HG03342 (cell line): ENCODE measurements around the gene SPATA20.

ENCODE experiments used
- ATAC-seq: cut with Tn5 transposase; IDR thresholded peaks from one replicate; pipeline ENCODE4 v1.9.1; 2021; ENCODE audit warnings: mild to moderate bottlenecking, moderate library complexity; ENCODE audit not compliant: unreplicated experiment

SPATA20 gene

GRCh38 chr17:50547035-50547735 is at the start of gene SPATA20:
TSS of gene SPATA20 (plus strand) at chr17:50547174. CDS start at chr17:50547209, 35 bp downstream.
- peak; percentile 64 for ATAC-seq

DNA sequence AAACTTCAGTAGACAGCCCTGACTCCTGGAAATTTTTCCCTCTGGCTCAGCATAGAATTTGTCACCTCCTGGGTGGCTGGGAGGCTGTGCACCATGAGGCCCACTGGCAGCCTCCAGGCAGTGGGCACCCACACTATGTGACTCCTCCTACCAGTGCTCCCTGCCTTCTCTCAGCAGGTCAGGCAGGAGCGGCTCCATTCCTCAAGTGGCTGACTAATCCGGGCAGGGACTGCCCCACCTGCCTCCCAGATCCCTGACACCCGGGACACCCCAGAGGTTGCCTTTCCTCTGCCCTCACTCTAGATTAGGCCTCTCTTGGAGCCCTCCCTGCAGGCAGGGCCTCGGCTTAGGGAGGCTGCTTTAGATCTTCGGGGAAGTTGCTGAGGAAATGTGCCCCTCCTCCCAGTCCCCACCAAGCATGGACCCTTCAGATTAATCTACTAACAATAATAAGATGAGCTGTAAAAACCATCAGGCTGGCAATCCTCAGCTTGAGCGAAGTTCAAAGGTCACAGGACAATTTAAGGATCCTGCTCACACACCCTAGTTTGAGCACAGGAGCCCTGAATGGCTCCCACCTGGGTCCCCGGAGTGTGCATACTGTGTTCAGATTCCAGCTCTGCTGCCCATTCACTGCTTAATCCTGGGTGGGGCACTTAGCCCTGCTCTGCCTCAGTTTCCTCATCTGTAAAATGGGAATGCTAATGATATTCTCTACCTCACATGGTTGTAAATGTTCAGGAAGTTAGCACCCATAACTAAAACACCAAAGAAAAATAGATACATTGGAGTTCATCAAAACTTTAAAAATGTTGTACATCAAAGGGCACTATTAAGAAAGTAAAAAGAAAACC is 48.7 kb upstream of the SPATA20 start:
- ATAC-seq: no peak

DNA sequence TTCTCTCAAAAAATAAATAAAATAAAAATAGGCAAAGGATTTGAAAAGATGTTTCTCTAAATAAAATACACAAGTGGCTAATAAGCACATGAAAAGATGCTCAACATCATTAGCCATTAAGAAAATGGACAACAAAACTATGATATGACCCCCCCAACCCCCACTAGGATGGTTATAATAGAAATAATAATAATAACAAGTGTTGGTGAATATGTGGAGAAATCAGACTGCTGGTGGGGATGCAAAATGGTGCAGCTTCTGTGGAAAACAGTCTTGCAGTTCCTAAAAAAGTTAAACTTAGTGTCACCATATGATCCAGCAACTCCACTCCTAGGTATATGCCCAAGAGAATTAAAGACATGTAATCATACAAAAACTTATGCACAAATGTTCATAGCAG is 47.7 kb upstream of the SPATA20 start:
- no peak for ATAC-seq

DNA sequence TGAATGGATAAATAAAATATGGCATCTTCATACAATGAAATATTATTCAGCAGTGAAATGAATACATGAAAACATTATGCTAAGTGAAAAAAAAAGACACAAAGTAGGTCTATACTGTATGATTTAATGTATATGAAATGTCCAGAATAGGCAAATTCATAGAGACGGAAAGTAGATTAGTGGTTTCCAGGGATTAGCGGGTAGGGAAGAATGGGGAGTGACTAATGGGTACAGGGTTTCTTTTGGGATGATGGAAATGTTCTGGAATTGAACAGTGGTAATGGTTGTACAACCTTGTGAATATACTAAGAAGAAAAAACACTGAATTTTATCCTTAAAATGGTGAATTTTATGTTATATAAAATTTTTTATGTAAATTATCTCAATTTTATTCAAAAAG is 47.3 kb upstream of the SPATA20 start:
- no peak for ATAC-seq

GRCh38 chr17:50501054-50501453 is 45.9 kb upstream of the SPATA20 start:
- ATAC-seq: no peak

DNA sequence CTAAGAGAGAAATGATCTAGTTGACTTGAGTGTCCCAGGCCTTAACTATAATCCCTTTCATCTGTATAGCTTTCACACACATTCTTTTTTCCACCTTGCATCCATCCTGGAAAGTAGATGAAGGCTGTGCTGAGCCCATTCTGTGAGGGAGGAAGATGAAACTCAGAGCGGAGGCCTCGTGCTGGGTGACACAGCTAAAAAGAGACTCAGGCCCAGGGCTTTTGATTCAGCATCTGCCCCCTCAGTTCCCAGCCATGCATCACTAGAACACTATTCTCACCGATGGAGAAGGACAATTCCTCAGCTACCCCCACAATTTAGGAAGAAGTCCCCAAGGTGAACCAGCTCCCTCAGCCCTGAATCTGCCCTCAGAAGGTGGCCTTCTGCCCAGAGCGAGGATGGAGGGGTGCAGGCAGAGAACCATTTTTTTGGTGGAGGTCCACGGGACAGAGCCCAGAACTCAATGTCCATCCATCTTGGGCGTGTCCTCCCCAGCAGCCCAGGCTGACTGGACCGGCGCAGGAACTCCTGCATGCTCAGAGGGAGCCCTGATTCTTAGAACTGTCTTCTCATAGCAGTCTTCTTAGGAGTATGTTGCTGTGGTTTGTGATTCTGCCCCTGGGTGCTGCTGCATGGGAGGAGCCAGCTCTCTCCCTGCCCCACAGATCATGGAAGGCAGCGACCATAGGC is 44.5 kb upstream of the SPATA20 start:
- no peak for ATAC-seq

GRCh38 chr17:50505591-50506130 is 41.3 kb upstream of the SPATA20 start:
- no peak for ATAC-seq

DNA sequence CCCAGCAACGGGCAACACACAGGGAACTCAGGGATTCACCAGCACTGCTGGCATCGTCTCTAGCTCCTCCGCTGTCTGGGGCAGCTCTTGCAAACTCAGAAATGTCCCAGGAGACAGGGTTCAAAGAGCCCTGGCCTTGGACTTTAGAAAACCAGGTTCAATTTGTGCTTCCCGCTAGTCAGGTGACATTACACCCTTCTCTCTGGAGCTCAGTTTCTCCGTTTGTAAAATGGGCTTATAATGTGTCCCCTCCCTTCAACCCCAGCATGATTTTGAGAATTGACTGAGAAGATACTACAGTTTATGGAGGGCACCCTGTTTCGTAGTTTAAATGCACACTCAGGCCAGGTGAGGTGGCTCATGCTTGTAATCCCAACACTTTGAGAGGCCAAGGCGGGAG is 40.7 kb upstream of the SPATA20 start:
- no peak for ATAC-seq

GRCh38 chr17:50507871-50508572 is 39.0 kb upstream of the SPATA20 start, which contains the start of gene MYCBPAP:
TSS of gene MYCBPAP (plus strand) at chr17:50508439. CDS start at chr17:50508675, 236 bp downstream.
- ATAC-seq: no peak

DNA sequence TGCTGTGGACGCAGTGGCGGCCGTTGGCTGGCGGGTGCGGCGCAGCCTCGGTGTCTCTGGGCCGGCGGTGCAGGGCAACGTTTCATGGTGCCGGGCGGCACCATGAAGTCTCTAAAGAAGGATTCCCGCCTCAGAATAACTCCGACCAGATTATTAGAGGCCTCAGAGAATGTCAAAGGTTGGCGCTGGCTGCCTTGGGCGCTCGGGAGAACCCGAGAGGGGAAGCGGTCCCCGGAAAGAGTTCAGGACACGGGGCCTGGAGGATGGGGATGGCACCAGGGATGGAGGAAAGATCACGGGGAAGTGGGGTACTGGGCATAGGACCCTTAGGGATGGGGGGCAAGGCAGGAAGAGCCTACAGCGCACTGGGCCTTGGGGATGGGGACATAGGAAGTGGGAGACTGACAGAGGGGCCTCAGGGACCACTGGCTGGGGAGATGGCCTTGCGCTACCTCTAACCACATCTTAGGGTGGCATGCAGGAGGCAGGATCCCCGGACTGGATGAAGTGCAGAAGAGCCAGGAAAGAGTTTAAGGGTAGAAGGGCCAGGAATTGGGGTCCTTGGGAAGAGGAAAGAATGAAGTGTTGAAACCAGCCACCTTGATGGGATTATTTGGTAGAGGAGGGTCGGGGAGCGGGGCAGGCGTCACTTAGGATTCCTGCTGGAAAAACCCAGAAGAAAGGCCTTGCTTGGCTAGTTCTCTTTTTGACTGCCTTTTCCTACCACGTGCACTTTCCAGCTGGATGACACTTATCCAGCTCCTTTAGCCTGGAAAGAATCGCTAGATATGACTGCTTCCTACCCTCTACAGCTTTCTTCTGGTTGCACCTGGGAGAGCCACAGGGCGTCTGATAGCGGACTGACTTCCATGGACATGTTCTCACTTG is 38.2 kb upstream of the SPATA20 start:
- ATAC-seq: no peak

- ATAC-seq: peak; percentile 85
Observed at GRCh38 chr17:50511058-50511457, 35.9 kb upstream of the SPATA20 start.

GRCh38 chr17:50513495-50513894 is 33.5 kb upstream of the SPATA20 start:
- no peak for ATAC-seq

- no peak for ATAC-seq
Observed at GRCh38 chr17:50514388-50514787, 32.6 kb upstream of the SPATA20 start.

DNA sequence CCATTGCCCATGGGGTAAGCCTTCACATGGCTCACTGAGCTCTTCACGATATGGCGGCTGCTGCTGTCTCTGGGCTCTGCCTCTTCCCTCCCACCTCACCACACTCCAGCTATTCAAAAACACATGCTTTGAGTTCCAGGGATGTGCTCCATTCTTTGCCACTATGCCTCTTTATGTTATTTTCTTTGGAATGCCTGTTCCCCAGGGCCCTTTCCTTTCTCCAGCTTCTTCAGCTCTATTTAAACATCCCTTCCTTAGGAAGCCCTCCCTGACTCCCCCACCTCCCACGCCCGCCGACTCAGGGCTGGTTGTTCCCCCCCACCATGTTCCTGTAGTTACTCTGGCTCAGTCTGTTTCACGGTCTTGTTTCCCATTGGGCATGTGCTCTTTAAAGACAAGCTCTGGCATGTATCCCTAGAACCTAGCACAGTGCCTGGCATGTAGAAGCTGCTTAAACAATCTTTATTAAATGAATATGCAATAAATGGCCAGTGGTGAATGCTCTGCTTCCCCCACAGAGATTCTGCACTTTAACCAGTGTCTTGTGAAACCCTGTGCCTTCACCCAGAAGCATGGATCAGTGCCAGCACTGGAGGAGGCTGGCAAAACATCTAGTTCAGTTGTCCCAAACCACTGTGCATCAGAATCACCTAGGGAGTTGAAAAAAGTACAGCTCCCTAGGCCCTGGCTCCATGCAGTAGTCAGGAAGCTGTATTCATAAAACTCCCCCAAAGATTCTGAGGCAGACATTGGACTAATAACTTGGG is 31.9 kb upstream of the SPATA20 start:
- ATAC-seq: no peak

DNA sequence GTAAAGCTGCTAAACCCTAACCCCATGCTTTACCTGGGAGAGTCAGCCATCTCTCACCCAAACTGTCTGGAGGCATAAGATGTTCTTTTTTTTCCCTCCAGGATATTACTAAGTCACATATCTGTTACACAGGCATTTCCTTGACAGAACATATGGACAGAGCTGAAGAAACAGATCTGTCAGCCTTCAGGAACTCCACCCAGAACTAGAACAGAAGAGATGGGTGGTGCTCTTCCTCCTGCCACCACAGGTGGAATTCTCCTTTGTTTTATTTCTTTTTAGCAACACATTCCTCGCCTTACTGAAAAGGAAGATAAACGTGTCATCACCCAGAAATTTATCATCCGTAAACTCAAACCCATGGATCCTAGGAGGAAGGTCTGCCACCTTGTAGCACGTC is 30.0 kb upstream of the SPATA20 start:
- ATAC-seq: no peak

GRCh38 chr17:50517504-50518383 is 29.2 kb upstream of the SPATA20 start:
- ATAC-seq: no peak

- ATAC-seq: no peak
Observed at GRCh38 chr17:50518384-50519023, 28.5 kb upstream of the SPATA20 start.
